Measurements from ENCODE around the gene COL4A6. TPM values are rescaled to one million over a fixed set of nuclear protein-coding genes. Genes with fewer than 3 reads are reported as not detected.

Gene COL4A6
- total and polyA plus RNA-seq, 10 of the 15 experiments (the other 5 are each of a cell fraction or from before 2014, with no cell fraction given) = 0.02 to 0.56 (median 0.05) TPM; not detected in 3

DNA sequence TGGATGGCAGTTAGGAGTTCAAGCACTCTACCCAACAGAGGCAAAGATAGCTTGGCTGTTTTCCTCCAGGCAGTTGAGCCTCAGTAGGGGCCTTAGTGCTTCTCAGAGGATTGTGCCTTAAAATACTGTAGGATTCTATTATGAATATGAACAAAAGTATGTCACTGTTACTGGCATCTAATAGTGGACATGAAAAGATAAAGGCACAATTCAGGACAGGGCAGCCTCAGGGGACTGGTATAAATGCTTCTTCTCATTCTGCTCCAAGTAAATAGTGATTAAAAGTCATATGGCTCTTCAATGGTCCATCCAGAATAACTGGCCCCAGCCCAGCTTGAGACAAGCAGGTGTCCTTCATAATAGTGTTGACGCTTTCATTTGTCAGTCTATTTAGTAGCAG is 17.7 kb downstream of the COL4A6 start:
- Histone ChIP-seq H3K4me1 (ENCODE audit: control insufficient read depth, insufficient read depth, low read length) (no peaks in the 10 kb centered on the region), H3K79me2 (ENCODE audit: control insufficient read depth, insufficient read depth, low read length) (no peaks in the 10 kb centered on the region), H3K9me3 (replicated peaks; ENCODE audit: control insufficient read depth, insufficient read depth, low read length) (no peaks in the 10 kb centered on the region), H3K36me3 (ENCODE audit: control insufficient read depth in 2 of 2, insufficient read depth in 2 of 2, low read length in 1 of 2) (no peaks in the 10 kb centered on the region), H3K4me3 (no peak overlapping the region), H2AFZ (ENCODE audit: control insufficient read depth, low read depth, low read length) (no peak overlapping the region), H3K27me3 (replicated peaks in 1 of 2; ENCODE audit: control insufficient read depth in 2 of 2, insufficient read depth in 2 of 2, low read length in 1 of 2) (no peaks in the 10 kb centered on the region), H4K20me1 (ENCODE audit: control insufficient read depth, insufficient read depth) (no peaks in the 10 kb centered on the region), H3K9ac (ENCODE audit: control insufficient read depth, insufficient read depth, low read length) (no peak overlapping the region), H3K27ac (ENCODE audit: control insufficient read depth, insufficient read depth) (no peak overlapping the region), H3K4me2 (ENCODE audit: control insufficient read depth, insufficient read depth) (no peak overlapping the region)
- CTCF ChIA-PET = interaction anchor here (0.7 to 1.4 kb wide), 2 partner anchors 15 to 23 kb away, joined by 3 read pairs; no protein-coding TSS in a partner anchor
- BruUV-seq (replicated peaks) = no TSS peak
- POLR2A ChIA-PET = no interaction called here
- in situ Hi-C loops (cut with MboI) (no loop called here), intact Hi-C loops (cut with micrococcal nuclease; ENCODE audit: unreplicated experiment) (no loop called here)
- SMC1A ChIA-PET (ENCODE audit: uncharacterized antibody, unreplicated experiment) = interaction anchor here (1.1 to 1.5 kb wide), 2 partner anchors 16 to 71 kb away, joined by 3 to 4 read pairs; no protein-coding TSS in a partner anchor
- FAIRE-seq (no peak), ATAC-seq (no peak), DNase-seq (ENCODE audit: low read depth, low spot score) (no peak)
- WGBS (ENCODE audit: insufficient coverage, insufficient replicate concordance, low lambda C conversion rate, missing lambda C conversion rate) = 94% methylated on average over 1 of the region's 1 CpG
- RAD21 ChIA-PET (ENCODE audit: unreplicated experiment) = no interaction called here
- no peak for TF ChIP-seq RAD21 (IDR thresholded peaks at IDR 0.05; ENCODE audit: insufficient read depth, low read depth, low read length)
- no peak for TF ChIP-seq BCL11A (IDR thresholded peaks at IDR 0.05; ENCODE audit: low read depth, low read length)
- TF ChIP-seq ZNF274 (IDR thresholded peaks at IDR 0.05; ENCODE audit: insufficient read depth, insufficient read length) = no peak
- no peak for TF ChIP-seq FOXM1 (IDR thresholded peaks at IDR 0.05; ENCODE audit: low read depth, low read length)
- no peak for TF ChIP-seq GATAD2B (conservative IDR thresholded peaks at IDR 0.05; ENCODE audit: low read depth)
- TF ChIP-seq ZNF687 (IDR thresholded peaks at IDR 0.05) = no peak
- no peak for TF ChIP-seq MXI1 (IDR thresholded peaks at IDR 0.05; ENCODE audit: low read depth, low read length)
- TF ChIP-seq ZNF24 (IDR thresholded peaks at IDR 0.05) = no peak
- TF ChIP-seq ZNF217 (IDR thresholded peaks at IDR 0.05) = no peak
- no peak for TF ChIP-seq CEBPZ (IDR thresholded peaks at IDR 0.05; ENCODE audit: low read depth, low read length)
- no peak for TF ChIP-seq SPI1 (IDR thresholded peaks at IDR 0.05; ENCODE audit: borderline replicate concordance, insufficient read depth, low read depth, low read length)
- TF ChIP-seq CUX1 (IDR thresholded peaks at IDR 0.05; ENCODE audit: insufficient replicate concordance, low read depth, low read length) = no peak
- TF ChIP-seq TCF7 (IDR thresholded peaks at IDR 0.05; ENCODE audit: borderline replicate concordance) = no peak
